ENCODE measurements around the gene PAGR1. TPM values are rescaled to one million over a fixed set of nuclear protein-coding genes. Genes with fewer than 3 reads are reported as not detected.
A peak's percentile ranks its signal among the peaks of the same experiment; 100 is the strongest.
"Not testable (repeated sequence)": the region's sequence is repeated elsewhere in the genome, so short reads cannot be mapped to it uniquely, and the experiment has no call there.

Gene PAGR1
- total RNA-seq, 1 donor from 2014 or later, result 15.6 TPM

GRCh38 chr16:29790949-29791844 lies 24.8 kb upstream of the PAGR1 start:
- intact Hi-C loops (cut with DNase I), result loop anchor here (1.0 kb wide), 3 partner anchors 14 to 72 kb away; partner anchors contain the start of gene CDIPT
- no peak for DNase-seq (ENCODE audit: low spot score)

- no peak for DNase-seq (ENCODE audit: low spot score)
- intact Hi-C loops (cut with DNase I), result no loop called here
These were observed 23.8 kb upstream of the PAGR1 start for GRCh38 chr16:29791845-29792807.

DNA sequence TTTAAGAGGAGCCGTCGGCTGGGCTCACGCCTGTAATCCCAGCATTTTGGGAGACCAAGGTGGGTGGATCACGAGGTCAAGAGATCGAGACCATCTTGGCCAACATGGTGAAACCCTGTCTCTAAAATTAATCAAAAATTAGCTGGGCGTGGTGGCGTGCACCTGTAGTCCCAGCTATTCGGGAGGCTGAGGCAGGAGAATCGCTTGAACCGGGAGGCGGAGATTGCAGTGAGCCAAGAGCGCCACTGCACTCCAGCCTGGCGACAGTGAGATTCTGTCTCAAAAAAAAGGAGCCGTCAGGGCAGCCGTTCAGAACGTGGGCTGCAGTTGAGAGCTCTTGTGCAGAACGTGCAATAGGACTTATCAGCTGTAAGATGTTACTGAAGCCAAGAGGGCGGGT lies 22.8 kb upstream of the PAGR1 start:
- peak; percentile 7 for DNase-seq (ENCODE audit: low spot score)
- intact Hi-C loops (cut with DNase I), result not testable (repeated sequence)

DNA sequence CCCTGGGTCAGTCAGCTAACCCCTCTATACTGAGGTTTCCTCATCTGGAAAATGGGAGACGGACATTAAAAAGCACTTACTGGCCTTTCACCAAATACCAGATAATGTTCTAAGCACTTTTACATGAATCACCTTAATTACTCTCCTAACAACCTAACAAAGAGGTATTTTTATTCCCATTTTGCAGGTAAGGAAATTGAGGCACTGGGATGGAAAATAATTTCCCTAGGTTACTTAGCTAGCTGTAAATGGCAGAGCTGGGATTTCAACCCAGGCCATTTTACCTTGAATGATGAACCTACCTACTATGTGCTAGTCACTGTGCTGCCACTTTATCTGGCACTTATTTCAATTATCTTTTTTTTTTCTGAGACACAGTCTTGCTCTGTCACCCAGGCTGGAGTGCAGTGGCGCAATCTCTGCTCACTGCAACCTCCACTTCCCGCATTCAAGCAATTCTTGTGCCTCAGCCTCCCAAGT lies 21.7 kb upstream of the PAGR1 start:
- DNase-seq (ENCODE audit: low spot score), result no peak

GRCh38 chr16:29802416-29802935 lies 13.5 kb upstream of the PAGR1 start:
- intact Hi-C loops (cut with DNase I), result no loop called here
- DNase-seq (ENCODE audit: low spot score), result no peak

More for the DNA sequence above, 21.7 kb upstream of the PAGR1 start:
- intact Hi-C loops (cut with DNase I), result no loop called here

DNA sequence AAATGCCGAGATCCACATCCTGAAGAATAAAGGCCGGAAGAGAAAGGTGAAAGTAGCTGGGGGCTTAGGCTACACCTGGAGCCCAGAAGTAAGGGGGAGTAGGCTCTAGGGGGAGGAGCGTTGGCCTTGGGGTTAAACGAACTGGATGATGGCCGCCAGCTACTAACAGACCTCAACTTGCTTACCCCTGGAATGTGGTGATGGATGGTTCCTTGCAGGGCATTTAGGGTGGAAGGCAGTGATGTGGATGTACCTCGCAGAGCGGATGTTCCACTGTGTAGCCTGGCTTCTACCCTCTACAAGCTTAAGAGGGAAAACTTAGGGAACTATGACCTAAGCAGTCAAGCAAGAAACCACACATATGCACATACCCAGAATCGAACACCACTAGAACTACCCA lies 11.9 kb upstream of the PAGR1 start:
- intact Hi-C loops (cut with DNase I), result no loop called here
- DNase-seq (ENCODE audit: low spot score), result no peak

- intact Hi-C loops (cut with DNase I), result loop anchor here (1.0 kb wide), 1 partner anchor 14 kb away; the partner anchor contains the start of gene KIF22
- DNase-seq (ENCODE audit: low spot score), result no peak
These were observed 11.3 kb upstream of the PAGR1 start for GRCh38 chr16:29804455-29805231.

- intact Hi-C loops (cut with DNase I), result loop anchor here (1.0 kb wide), 1 partner anchor 15 kb away; the partner anchor contains the start of gene KIF22
- DNase-seq (ENCODE audit: low spot score), result peak; percentile 99
These were observed 10.5 kb upstream of the PAGR1 start for GRCh38 chr16:29805232-29806098.

- DNase-seq (ENCODE audit: low spot score), result no peak
- intact Hi-C loops (cut with DNase I), result no loop called here
These were observed 9.8 kb upstream of the PAGR1 start, which contains the start of gene MAZ for GRCh38 chr16:29806099-29806579. MAZ (plus strand) TSS chr16:29806529; CDS start chr16:29806702, 173 bp downstream.

GRCh38 chr16:29806641-29807425 lies 9.1 kb upstream of the PAGR1 start:
- no peak for DNase-seq (ENCODE audit: low spot score)
- intact Hi-C loops (cut with DNase I), result no loop called here

- intact Hi-C loops (cut with DNase I), result no loop called here
- peak; percentile 95 for DNase-seq (ENCODE audit: low spot score)
These were observed 8.3 kb upstream of the PAGR1 start for GRCh38 chr16:29807426-29808218.

DNA sequence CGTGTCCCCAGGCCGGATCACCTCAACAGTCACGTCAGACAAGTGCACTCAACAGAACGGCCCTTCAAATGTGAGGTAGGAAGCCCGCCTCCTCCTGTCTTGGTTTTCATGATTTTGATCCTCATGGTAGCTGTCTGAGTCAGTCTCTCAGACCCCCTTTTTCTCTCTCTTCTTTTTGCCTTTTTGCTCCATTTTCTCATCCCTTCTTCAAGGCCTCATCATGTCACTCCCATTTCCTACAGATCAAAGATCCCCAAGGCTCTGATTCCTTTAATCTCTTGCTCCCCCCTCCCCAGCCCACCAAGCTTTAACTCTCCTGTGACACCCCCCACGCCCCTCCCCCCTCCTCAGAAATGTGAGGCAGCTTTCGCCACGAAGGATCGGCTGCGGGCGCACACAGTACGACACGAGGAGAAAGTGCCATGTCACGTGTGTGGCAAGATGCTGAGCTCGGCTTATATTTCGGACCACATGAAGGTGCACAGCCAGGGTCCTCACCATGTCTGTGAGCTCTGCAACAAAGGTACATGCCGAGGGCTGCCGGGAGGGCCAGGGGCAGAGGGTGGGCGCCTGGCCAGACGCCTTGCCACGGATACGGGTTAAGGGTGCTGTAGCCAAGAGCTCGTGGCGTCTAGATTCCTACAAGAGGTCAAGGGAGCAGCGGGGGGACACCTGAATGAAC lies 7.6 kb upstream of the PAGR1 start:
- no peak for DNase-seq (ENCODE audit: low spot score)
- intact Hi-C loops (cut with DNase I), result no loop called here

DNA sequence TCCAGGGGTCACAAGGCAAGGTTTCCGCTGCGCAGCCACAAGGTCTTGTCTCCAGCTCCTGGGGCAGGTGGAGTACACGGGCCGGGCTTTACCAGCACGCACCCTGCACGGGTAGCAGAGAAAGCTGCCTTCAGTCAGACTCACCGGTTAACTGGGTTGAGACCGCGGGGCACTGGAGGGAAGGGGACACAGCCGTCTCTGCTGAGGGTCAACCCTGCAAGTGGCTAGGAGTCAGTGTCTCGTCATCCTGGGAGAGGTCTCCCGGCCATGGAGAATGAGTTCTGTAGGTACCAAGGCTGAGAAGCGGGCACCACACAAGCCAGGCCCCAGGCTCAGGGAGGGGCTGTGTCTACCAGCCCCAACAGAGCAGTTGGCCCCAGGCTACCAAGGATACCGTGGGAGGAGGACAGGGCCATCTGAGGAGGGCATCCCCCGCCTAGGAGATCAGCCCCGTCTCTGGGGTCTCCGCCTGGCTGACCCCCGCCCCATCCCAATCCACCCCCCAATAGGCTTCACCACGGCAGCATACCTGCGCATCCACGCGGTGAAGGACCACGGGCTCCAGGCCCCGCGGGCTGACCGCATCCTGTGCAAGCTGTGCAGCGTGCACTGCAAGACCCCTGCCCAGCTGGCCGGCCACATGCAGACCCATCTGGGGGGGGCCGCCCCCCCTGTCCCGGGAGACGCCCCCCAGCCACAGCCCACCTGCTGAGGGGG lies 6.8 kb upstream of the PAGR1 start:
- intact Hi-C loops (cut with DNase I), result no loop called here
- no peak for DNase-seq (ENCODE audit: low spot score)

GRCh38 chr16:29809850-29810698 lies 5.9 kb upstream of the PAGR1 start:
- intact Hi-C loops (cut with DNase I), result no loop called here
- DNase-seq (ENCODE audit: low spot score), result no peak
